T-helper 1 cell (primary cell): ENCODE results near the gene PGK2.
"Not testable (repeated sequence)": the region's sequence is repeated elsewhere in the genome, so short reads cannot be mapped to it uniquely, and the experiment has no call there.

Source experiments
- DNase-seq, 5 donors: peaks; one replicate each; pipeline ENCODE4 v3.0.0-alpha.2; 2012 to 2020
- total RNA-seq, 4 donors: gene quantifications; one replicate each; lab custom pipeline; 2026; lab: John Stamatoyannopoulos, UW

Gene PGK2
- total RNA-seq, result 0 reads per million in 4 donors

- no peak for DNase-seq
Measured at GRCh38 chr6:49787176-49787575, at the start of gene PGK2. Gene PGK2, minus strand, starts transcription at chr6:49787285. Its CDS starts 98 bp downstream, at chr6:49787187.

- no peak for DNase-seq
Measured at GRCh38 chr6:49835140-49835539, 48.1 kb upstream of the PGK2 start.

GRCh38 chr6:49833386-49833785 is 46.3 kb upstream of the PGK2 start:
- DNase-seq, result no peak

- DNase-seq, result no peak
Measured at GRCh38 chr6:49826743-49827406, 39.8 kb upstream of the PGK2 start.

GRCh38 chr6:49815166-49815565 is 28.1 kb upstream of the PGK2 start:
- DNase-seq, result no peak

GRCh38 chr6:49813248-49813647 is 26.2 kb upstream of the PGK2 start:
- DNase-seq, result no peak

GRCh38 chr6:49806145-49806544 is 19.1 kb upstream of the PGK2 start:
- DNase-seq, result no peak

- no peak for DNase-seq
Measured at GRCh38 chr6:49805246-49805645, 18.2 kb upstream of the PGK2 start.

- DNase-seq, result no peak
Measured at GRCh38 chr6:49801525-49801924, 14.4 kb upstream of the PGK2 start.

GRCh38 chr6:49799090-49799489 is 12.0 kb upstream of the PGK2 start:
- no peak for DNase-seq

GRCh38 chr6:49796842-49797455 is 9.9 kb upstream of the PGK2 start:
- DNase-seq, result not testable (repeated sequence)

- DNase-seq, result no peak
Measured at GRCh38 chr6:49790341-49790740, 3.3 kb upstream of the PGK2 start.

- no peak for DNase-seq
Measured at GRCh38 chr6:49784272-49784671, 2.8 kb downstream of the PGK2 start.

- DNase-seq, result no peak
Measured at GRCh38 chr6:49782725-49783124, 4.4 kb downstream of the PGK2 start.

- DNase-seq, result no peak
Measured at GRCh38 chr6:49782293-49782692, 4.8 kb downstream of the PGK2 start.

GRCh38 chr6:49776444-49776843 is 10.6 kb downstream of the PGK2 start:
- no peak for DNase-seq

- DNase-seq, result no peak
Measured at GRCh38 chr6:49775043-49775442, 12.0 kb downstream of the PGK2 start.

- DNase-seq, result no peak
Measured at GRCh38 chr6:49772285-49772684, 14.8 kb downstream of the PGK2 start.

- no peak for DNase-seq
Measured at GRCh38 chr6:49766762-49767161, 20.3 kb downstream of the PGK2 start.

- no peak for DNase-seq
Measured at GRCh38 chr6:49764571-49765236, 22.4 kb downstream of the PGK2 start.

GRCh38 chr6:49744259-49744658 is 42.8 kb downstream of the PGK2 start, which contains the start of gene CRISP3:
Gene CRISP3, minus strand, starts transcription at chr6:49744388. Its CDS starts 21 bp downstream, at chr6:49744367.
- no peak for DNase-seq

GRCh38 chr6:49743429-49743828 is 43.7 kb downstream of the PGK2 start:
- DNase-seq, result no peak

GRCh38 chr6:49739423-49739822 is 47.7 kb downstream of the PGK2 start:
- no peak for DNase-seq

GRCh38 chr6:49736017-49736508 is 51.0 kb downstream of the PGK2 start:
- no peak for DNase-seq
